ENCODE data around the gene PCSK6. TPM values are rescaled to one million over a fixed set of nuclear protein-coding genes. Genes with fewer than 3 reads are reported as not detected.

The PCSK6 gene
- total RNA-seq, 1 experiment from 2014 or later: 3.7 TPM

DNA sequence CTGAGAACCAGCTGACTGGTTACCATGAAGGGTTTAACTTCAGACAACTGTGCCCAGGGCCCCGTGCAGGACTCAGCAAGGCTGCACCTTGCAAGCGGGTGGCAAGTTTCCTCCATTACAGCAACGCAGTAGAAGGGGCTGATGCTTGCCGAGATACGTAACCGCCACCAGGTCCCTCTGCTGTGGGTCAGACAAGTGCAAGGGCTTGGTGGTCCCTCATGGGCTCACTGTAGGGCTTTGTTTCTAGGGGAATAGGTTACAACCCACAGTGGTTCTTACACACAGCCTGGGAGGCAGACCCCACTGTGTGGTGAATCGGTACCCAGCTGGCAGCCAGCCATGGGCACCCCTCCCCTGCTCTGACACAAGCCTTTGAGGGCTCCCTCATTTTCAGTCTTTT, 179.0 kb downstream of the PCSK6 start:
- Histone ChIP-seq H3K27ac (ENCODE audit: low read length) (no peak overlapping the region), H3K4me3 (ENCODE audit: low read length) (no peak overlapping the region), H3K36me3 (ENCODE audit: low read depth, low read length) (no peaks in the 10 kb centered on the region), H3K4me2 (ENCODE audit: low read length) (no peak overlapping the region), H3F3A (ENCODE audit: low read length, unreplicated experiment) (no peaks in the 10 kb centered on the region), H4K20me1 (ENCODE audit: low read length) (no peaks in the 10 kb centered on the region), H3K9me3 (ENCODE audit: low read length) (no peaks in the 10 kb centered on the region), H3K9ac (ENCODE audit: low read length) (no peak overlapping the region), H3K27me3 (ENCODE audit: low read length) (0 out of 2 replicates have a peak, but pooled peaks cover 3% of the 10 kb centered on the region), H2AFZ (ENCODE audit: low read length) (no peak overlapping the region), H3K4me1 (ENCODE audit: insufficient read depth, low read length) (no peaks in the 10 kb centered on the region), H3K9me2 (replicated peaks; ENCODE audit: low read length) (no peaks in the 10 kb centered on the region), H3K79me2 (ENCODE audit: low read length) (no peaks in the 10 kb centered on the region)
- DNase-seq: no peak
- ChIA-PET POLR2A (ENCODE audit: unreplicated experiment) (no interaction called here), CTCF (no interaction called here)
- ATAC-seq: no peak
- no TSS peak for BruUV-seq (replicated peaks)
- intact Hi-C loops (cut with micrococcal nuclease): no loop called here
- TF ChIP-seq, protein P1, sequence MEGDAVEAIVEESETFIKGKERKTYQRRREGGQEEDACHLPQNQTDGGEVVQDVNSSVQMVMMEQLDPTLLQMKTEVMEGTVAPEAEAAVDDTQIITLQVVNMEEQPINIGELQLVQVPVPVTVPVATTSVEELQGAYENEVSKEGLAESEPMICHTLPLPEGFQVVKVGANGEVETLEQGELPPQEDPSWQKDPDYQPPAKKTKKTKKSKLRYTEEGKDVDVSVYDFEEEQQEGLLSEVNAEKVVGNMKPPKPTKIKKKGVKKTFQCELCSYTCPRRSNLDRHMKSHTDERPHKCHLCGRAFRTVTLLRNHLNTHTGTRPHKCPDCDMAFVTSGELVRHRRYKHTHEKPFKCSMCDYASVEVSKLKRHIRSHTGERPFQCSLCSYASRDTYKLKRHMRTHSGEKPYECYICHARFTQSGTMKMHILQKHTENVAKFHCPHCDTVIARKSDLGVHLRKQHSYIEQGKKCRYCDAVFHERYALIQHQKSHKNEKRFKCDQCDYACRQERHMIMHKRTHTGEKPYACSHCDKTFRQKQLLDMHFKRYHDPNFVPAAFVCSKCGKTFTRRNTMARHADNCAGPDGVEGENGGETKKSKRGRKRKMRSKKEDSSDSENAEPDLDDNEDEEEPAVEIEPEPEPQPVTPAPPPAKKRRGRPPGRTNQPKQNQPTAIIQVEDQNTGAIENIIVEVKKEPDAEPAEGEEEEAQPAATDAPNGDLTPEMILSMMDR (conservative IDR thresholded peaks at IDR 0.05; ENCODE audit: low read depth, low read length): no peak
- TF ChIP-seq EZH2 (IDR thresholded peaks at IDR 0.05; ENCODE audit: low read length, unreplicated experiment): no peak
- no peak for TF ChIP-seq EZH2phosphoT487 (IDR thresholded peaks at IDR 0.05; ENCODE audit: borderline replicate concordance, low read length)

DNA sequence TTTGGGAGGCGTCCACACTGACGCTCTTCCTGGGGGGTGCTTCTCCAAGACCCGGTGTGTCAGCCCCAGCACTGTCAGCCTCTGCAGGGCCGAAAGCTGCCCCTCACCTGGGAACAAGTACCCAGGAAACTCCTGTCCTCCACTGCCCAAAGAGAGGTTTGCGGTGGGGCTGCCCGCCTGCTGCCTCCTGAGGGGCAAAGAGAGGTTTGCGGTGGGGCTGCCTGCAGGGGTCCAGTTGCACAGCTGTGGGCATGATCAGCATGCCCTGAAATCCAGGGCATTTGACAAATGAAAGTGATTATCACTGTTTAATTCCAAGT, 179.4 kb downstream of the PCSK6 start:
- Histone ChIP-seq H2AFZ (ENCODE audit: low read length) (no peak overlapping the region), H4K20me1 (ENCODE audit: low read length) (no peaks in the 10 kb centered on the region), H3K4me3 (ENCODE audit: low read length) (no peak overlapping the region), H3K4me1 (ENCODE audit: insufficient read depth, low read length) (no peaks in the 10 kb centered on the region), H3K27ac (ENCODE audit: low read length) (no peak overlapping the region), H3K9ac (ENCODE audit: low read length) (no peak overlapping the region), H3K9me2 (replicated peaks; ENCODE audit: low read length) (no peaks in the 10 kb centered on the region), H3K36me3 (ENCODE audit: low read depth, low read length) (no peaks in the 10 kb centered on the region), H3K79me2 (ENCODE audit: low read length) (no peaks in the 10 kb centered on the region), H3F3A (ENCODE audit: low read length, unreplicated experiment) (no peaks in the 10 kb centered on the region), H3K4me2 (ENCODE audit: low read length) (no peak overlapping the region), H3K27me3 (ENCODE audit: low read length) (0 out of 2 replicates have a peak, but pooled peaks cover under 1% of the 10 kb centered on the region), H3K9me3 (ENCODE audit: low read length) (no peaks in the 10 kb centered on the region)
- TF ChIP-seq EZH2 (IDR thresholded peaks at IDR 0.05; ENCODE audit: low read length, unreplicated experiment) (no peak), EZH2phosphoT487 (IDR thresholded peaks at IDR 0.05; ENCODE audit: borderline replicate concordance, low read length) (no peak)
- TF ChIP-seq, protein P1 (conservative IDR thresholded peaks at IDR 0.05; ENCODE audit: low read depth, low read length): no peak
- intact Hi-C loops (cut with micrococcal nuclease): no loop called here
- no TSS peak for BruUV-seq (replicated peaks)
- ATAC-seq (no peak), DNase-seq (no peak)
- ChIA-PET POLR2A (ENCODE audit: unreplicated experiment) (no interaction called here), CTCF (no interaction called here)

GRCh38 chr15:101309436-101310160, 179.9 kb downstream of the PCSK6 start:
- Histone ChIP-seq H2AFZ (ENCODE audit: low read length) (no peak overlapping the region), H3K4me3 (ENCODE audit: low read length) (no peak overlapping the region), H3K9ac (ENCODE audit: low read length) (no peak overlapping the region), H4K20me1 (ENCODE audit: low read length) (no peaks in the 10 kb centered on the region), H3K9me3 (ENCODE audit: low read length) (no peaks in the 10 kb centered on the region), H3K36me3 (ENCODE audit: low read depth, low read length) (no peaks in the 10 kb centered on the region), H3K27me3 (ENCODE audit: low read length) (no peaks in the 10 kb centered on the region), H3K4me2 (ENCODE audit: low read length) (no peak overlapping the region), H3K27ac (ENCODE audit: low read length) (no peak overlapping the region), H3F3A (ENCODE audit: low read length, unreplicated experiment) (no peaks in the 10 kb centered on the region), H3K9me2 (replicated peaks; ENCODE audit: low read length) (no peaks in the 10 kb centered on the region), H3K79me2 (ENCODE audit: low read length) (no peaks in the 10 kb centered on the region), H3K4me1 (ENCODE audit: insufficient read depth, low read length) (no peaks in the 10 kb centered on the region)
- ChIA-PET CTCF (no interaction called here), POLR2A (ENCODE audit: unreplicated experiment) (no interaction called here)
- TF ChIP-seq, protein P1 (conservative IDR thresholded peaks at IDR 0.05; ENCODE audit: low read depth, low read length): no peak
- TF ChIP-seq EZH2 (IDR thresholded peaks at IDR 0.05; ENCODE audit: low read length, unreplicated experiment) (no peak), EZH2phosphoT487 (IDR thresholded peaks at IDR 0.05; ENCODE audit: borderline replicate concordance, low read length) (no peak)
- intact Hi-C loops (cut with micrococcal nuclease): no loop called here
- BruUV-seq (replicated peaks): no TSS peak
- DNase-seq (no peak), ATAC-seq (no peak)

Data from PC-3 (cell line).